ENCODE data around the gene ASMTL. TPM values are rescaled to one million over a fixed set of nuclear protein-coding genes. Genes with fewer than 3 reads are reported as not detected.

The ASMTL gene
- polyA plus RNA-seq, 1 donor (not counting 4 experiments of a cell fraction or from before 2014, with no cell fraction given), result 13.8 TPM

DNA sequence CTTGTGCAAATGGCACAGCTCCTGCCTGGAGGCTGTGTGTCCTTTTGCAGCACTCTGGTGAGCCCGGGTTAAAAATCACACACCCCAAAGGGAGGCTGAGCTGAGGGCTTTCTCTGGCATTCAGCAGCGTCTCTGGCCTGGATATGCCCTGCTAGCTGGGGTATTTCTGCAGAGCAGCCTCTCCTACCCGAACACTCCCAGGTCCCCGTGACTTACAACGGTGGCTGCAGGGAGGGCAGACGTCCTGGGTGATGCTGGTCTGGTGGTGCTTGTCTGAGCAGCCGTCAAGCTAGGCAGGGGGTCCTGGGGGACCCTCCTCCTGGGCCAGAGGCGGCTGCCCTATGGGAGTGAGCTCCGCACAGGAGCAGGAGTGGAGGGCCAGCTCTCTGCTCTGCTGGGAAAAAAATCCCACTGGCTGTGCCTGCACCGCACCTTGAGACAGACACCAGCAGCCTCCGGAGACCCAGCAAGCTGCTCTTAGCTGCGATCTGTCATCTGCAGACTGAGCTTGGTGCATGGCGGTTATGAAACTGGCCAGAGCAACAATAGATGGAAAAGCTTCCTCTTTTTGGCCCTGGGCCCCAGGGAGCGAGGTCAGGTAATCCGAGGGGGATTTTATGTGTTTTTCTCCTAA, 41.3 kb upstream of the ASMTL start:
- dilution Hi-C loops (cut with MboI; ENCODE audit: extremely low pct_ligation_motif_present, low sequenced_read_pairs), result no loop called here
- no peak overlapping the region for H3K4me3 ChIP-seq (ENCODE audit: control insufficient read depth in 2 of 3, extremely low read depth in 1 of 3, insufficient read depth in 2 of 3, low read depth in 1 of 3, low read length in 3 of 3)
- no peak overlapping the region for H3K4me2 ChIP-seq (ENCODE audit: control insufficient read depth, extremely low read depth, insufficient read depth, low read depth, low read length)
- H3K4me1 ChIP-seq (ENCODE audit: control insufficient read depth, extremely low read depth, insufficient read depth, low read length), result no peaks in the 10 kb centered on the region
- no peak overlapping the region for H2AFZ ChIP-seq (ENCODE audit: control insufficient read depth, low read length)
- peaks cover 7% of the 10 kb centered on the region for H3K9me3 ChIP-seq (ENCODE audit: control insufficient read depth, low read depth, low read length)
- no peaks in the 10 kb centered on the region for H3K9me1 ChIP-seq (ENCODE audit: control insufficient read depth, extremely low read depth, insufficient read depth, low read length)
- no peak for FAIRE-seq
- H3K27me3 ChIP-seq (ENCODE audit: control insufficient read depth, extremely low read depth, insufficient read depth, low read length), result no peaks in the 10 kb centered on the region
- no peak overlapping the region for H3K27ac ChIP-seq (ENCODE audit: control insufficient read depth, insufficient read depth, low read length)
- no peaks in the 10 kb centered on the region for H3K36me3 ChIP-seq (ENCODE audit: control insufficient read depth in 2 of 2, extremely low read depth in 1 of 2, insufficient read depth in 2 of 2, low read length in 2 of 2)
- no peak overlapping the region for H3K9ac ChIP-seq (ENCODE audit: control insufficient read depth, extremely low read depth, insufficient read depth, low read length)
- no peak for TF ChIP-seq EZH2 (IDR thresholded peaks at IDR 0.05; ENCODE audit: low read length)
- TF ChIP-seq, protein P1, sequence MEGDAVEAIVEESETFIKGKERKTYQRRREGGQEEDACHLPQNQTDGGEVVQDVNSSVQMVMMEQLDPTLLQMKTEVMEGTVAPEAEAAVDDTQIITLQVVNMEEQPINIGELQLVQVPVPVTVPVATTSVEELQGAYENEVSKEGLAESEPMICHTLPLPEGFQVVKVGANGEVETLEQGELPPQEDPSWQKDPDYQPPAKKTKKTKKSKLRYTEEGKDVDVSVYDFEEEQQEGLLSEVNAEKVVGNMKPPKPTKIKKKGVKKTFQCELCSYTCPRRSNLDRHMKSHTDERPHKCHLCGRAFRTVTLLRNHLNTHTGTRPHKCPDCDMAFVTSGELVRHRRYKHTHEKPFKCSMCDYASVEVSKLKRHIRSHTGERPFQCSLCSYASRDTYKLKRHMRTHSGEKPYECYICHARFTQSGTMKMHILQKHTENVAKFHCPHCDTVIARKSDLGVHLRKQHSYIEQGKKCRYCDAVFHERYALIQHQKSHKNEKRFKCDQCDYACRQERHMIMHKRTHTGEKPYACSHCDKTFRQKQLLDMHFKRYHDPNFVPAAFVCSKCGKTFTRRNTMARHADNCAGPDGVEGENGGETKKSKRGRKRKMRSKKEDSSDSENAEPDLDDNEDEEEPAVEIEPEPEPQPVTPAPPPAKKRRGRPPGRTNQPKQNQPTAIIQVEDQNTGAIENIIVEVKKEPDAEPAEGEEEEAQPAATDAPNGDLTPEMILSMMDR (optimal IDR thresholded peaks at IDR 0.05 in 1 of 3, IDR thresholded peaks at IDR 0.05 in 1 of 3, conservative IDR thresholded peaks at IDR 0.05 in 1 of 3; ENCODE audit: extremely low read depth in 1 of 3, insufficient read depth in 2 of 3, low read length in 3 of 3), result no peak
- H4K20me1 ChIP-seq (ENCODE audit: control insufficient read depth, extremely low read depth, insufficient read depth, low read length), result no peaks in the 10 kb centered on the region
- H3K79me2 ChIP-seq (ENCODE audit: control insufficient read depth, insufficient read depth, low read length), result no peaks in the 10 kb centered on the region
- DNase-seq (ENCODE audit: low read depth, low spot score), result no peak

DNA sequence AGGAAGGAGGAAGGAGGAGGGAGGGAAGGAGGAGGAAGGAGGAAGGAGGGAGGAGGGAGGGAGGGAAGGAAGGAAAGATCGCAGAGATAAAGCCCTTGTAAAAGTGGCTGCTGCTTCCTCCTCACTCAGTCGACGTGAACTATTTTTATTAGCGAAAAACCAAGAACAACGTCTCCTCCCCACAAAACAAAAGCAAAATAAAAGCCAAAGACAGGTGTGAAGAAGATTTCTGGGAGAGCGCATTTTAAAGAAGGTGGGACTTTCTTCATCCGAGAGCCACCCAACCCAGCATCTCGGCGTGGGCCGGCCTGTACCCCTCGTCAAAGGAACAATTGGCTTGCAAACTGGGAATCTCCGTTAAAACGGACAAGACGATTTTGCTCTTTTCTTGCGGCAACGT, 40.7 kb upstream of the ASMTL start:
- no peaks in the 10 kb centered on the region for H3K36me3 ChIP-seq (ENCODE audit: control insufficient read depth in 2 of 2, extremely low read depth in 1 of 2, insufficient read depth in 2 of 2, low read length in 2 of 2)
- H3K27ac ChIP-seq (ENCODE audit: control insufficient read depth, insufficient read depth, low read length), result no peak overlapping the region
- no peak for DNase-seq (ENCODE audit: low read depth, low spot score)
- H3K4me3 ChIP-seq (ENCODE audit: control insufficient read depth in 2 of 3, extremely low read depth in 1 of 3, insufficient read depth in 2 of 3, low read depth in 1 of 3, low read length in 3 of 3), result no peak overlapping the region
- H3K79me2 ChIP-seq (ENCODE audit: control insufficient read depth, insufficient read depth, low read length), result no peaks in the 10 kb centered on the region
- dilution Hi-C loops (cut with MboI; ENCODE audit: extremely low pct_ligation_motif_present, low sequenced_read_pairs), result no loop called here
- TF ChIP-seq EZH2 (IDR thresholded peaks at IDR 0.05; ENCODE audit: low read length), result no peak
- TF ChIP-seq, protein P1 (optimal IDR thresholded peaks at IDR 0.05 in 1 of 3, IDR thresholded peaks at IDR 0.05 in 1 of 3, conservative IDR thresholded peaks at IDR 0.05 in 1 of 3; ENCODE audit: extremely low read depth in 1 of 3, insufficient read depth in 2 of 3, low read length in 3 of 3), result no peak
- H3K9ac ChIP-seq (ENCODE audit: control insufficient read depth, extremely low read depth, insufficient read depth, low read length), result no peak overlapping the region
- H2AFZ ChIP-seq (ENCODE audit: control insufficient read depth, low read length), result no peak overlapping the region
- no peaks in the 10 kb centered on the region for H3K27me3 ChIP-seq (ENCODE audit: control insufficient read depth, extremely low read depth, insufficient read depth, low read length)
- H3K4me2 ChIP-seq (ENCODE audit: control insufficient read depth, extremely low read depth, insufficient read depth, low read depth, low read length), result no peak overlapping the region
- peaks cover 7% of the 10 kb centered on the region for H3K9me3 ChIP-seq (ENCODE audit: control insufficient read depth, low read depth, low read length)
- H3K4me1 ChIP-seq (ENCODE audit: control insufficient read depth, extremely low read depth, insufficient read depth, low read length), result no peaks in the 10 kb centered on the region
- no peaks in the 10 kb centered on the region for H4K20me1 ChIP-seq (ENCODE audit: control insufficient read depth, extremely low read depth, insufficient read depth, low read length)
- H3K9me1 ChIP-seq (ENCODE audit: control insufficient read depth, extremely low read depth, insufficient read depth, low read length), result no peaks in the 10 kb centered on the region
- FAIRE-seq, result no peak
